C4-2B (cell line): Measurements from ENCODE around the gene MESD.

Source experiments
- ZFX ChIP-seq: fragments of 450-650 bp; IDR thresholded peaks from 2 replicates; pipeline ENCODE4 v1.6.1; 2017
- TF ChIP-seq, protein P1 (sequence below): fragments of 450-650 bp; conservative IDR thresholded peaks from 2 replicates; pipeline ENCODE4 v1.5.1; 2017; ENCODE audit warnings: mild to moderate bottlenecking

DNA sequence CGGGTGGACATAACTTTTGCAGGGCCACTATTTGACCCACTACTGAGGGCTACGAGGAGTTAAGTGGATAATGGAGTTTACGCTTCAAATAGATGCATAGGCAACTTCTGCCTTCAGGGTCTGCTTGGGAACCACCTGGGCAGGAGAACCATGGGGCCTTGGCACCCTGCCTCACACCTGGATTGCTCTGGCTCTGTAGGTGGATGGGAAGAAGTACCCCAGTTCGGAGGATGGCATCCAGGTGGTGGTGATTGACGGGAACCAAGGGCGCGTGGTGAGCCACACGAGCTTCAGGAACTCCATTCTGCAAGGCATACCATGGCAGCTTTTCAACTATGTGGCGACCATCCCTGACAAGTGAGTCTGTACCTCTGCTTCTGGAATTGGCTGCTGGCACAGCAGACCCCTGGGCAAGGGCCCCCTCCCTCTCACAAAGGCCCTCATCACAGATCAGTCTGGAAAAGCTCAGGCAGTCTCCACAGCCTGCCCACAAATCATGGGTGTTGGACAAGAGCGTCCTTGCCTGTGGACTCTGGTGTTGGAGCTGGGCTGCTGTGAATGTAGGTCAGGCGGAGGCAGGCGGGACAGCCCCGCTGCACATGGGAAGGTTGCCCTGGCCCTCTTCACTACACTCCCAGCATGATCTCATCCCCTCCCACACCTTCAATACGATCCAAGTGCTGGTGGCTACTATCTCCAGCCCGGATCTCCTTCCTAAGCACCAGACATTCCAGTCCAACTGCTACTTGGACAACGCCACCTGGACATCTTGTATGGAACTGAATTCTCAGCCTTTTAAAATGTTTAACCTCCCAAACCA is 46.7 kb downstream of the MESD start:
- TF ChIP-seq, protein P1, sequence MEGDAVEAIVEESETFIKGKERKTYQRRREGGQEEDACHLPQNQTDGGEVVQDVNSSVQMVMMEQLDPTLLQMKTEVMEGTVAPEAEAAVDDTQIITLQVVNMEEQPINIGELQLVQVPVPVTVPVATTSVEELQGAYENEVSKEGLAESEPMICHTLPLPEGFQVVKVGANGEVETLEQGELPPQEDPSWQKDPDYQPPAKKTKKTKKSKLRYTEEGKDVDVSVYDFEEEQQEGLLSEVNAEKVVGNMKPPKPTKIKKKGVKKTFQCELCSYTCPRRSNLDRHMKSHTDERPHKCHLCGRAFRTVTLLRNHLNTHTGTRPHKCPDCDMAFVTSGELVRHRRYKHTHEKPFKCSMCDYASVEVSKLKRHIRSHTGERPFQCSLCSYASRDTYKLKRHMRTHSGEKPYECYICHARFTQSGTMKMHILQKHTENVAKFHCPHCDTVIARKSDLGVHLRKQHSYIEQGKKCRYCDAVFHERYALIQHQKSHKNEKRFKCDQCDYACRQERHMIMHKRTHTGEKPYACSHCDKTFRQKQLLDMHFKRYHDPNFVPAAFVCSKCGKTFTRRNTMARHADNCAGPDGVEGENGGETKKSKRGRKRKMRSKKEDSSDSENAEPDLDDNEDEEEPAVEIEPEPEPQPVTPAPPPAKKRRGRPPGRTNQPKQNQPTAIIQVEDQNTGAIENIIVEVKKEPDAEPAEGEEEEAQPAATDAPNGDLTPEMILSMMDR = no peak; the same call in 1 of the 2 replicates
- TF ChIP-seq ZFX = no peak
